CD4-positive, CD25-positive, alpha-beta regulatory T cell (primary cell): Measurements from ENCODE around the gene FBN2. TPM values are rescaled to one million over a fixed set of nuclear protein-coding genes. Genes with fewer than 3 reads are reported as not detected.
"Not testable (repeated sequence)": the region's sequence is repeated elsewhere in the genome, so short reads cannot be mapped to it uniquely, and the experiment has no call there.

ENCODE experiments used
- ATAC-seq, 2 donors: fragments of 150-1000 bp; cut with Tn5 transposase; one replicate each; pipeline ENCODE4 v1.10.0; 2021; ENCODE audit warnings: low read depth in 2 of 2, moderate number of reproducible peaks in 2 of 2, moderate library complexity in 1 of 2
- DNase-seq, 3 donors: peaks; one replicate each; pipeline versions ENCODE4 v3.0.0 to v3.0.0-alpha.2; 2012 to 2022; ENCODE audit warnings: mixed read lengths in 1 of 3
- H3K27ac ChIP-seq: one replicate; pipeline ENCODE4 v1.7.0; 2013; ENCODE audit warnings: mild to moderate bottlenecking, low read length; ENCODE audit not compliant: insufficient read depth, poor library complexity, severe bottlenecking
- H3K27me3 ChIP-seq: one replicate; pipeline ENCODE4 v1.7.0; 2013; ENCODE audit warnings: low read length; ENCODE audit not compliant: control insufficient read depth, insufficient read depth
- H3K36me3 ChIP-seq: one replicate; pipeline ENCODE4 v1.7.0; 2013; ENCODE audit warnings: mild to moderate bottlenecking, low read length, moderate library complexity; ENCODE audit not compliant: control insufficient read depth, insufficient read depth
- H3K4me1 ChIP-seq: 2 replicates; pipeline ENCODE4 v1.7.0; 2013; ENCODE audit warnings: mild to moderate bottlenecking, low read length; ENCODE audit not compliant: insufficient read depth, control insufficient read depth, poor library complexity, severe bottlenecking
- H3K4me3 ChIP-seq: one replicate; pipeline ENCODE4 v1.7.0; 2013; ENCODE audit warnings: low read depth, mild to moderate bottlenecking, low read length, moderate library complexity
- H3K9me3 ChIP-seq, 2 experiments: 1 replicate in 1 of 2; 2 replicates in 1 of 2; pipeline ENCODE4 v1.7.0; 2013; ENCODE audit warnings: low read length in 2 of 2, mild to moderate bottlenecking in 1 of 2, moderate library complexity in 1 of 2; ENCODE audit not compliant: control insufficient read depth in 2 of 2
- H3K27ac Mint-ChIP-seq, 3 donors: one replicate each; pipeline ENCODE4 v1.8.0; 2020 to 2022; ENCODE audit warnings: mild to moderate bottlenecking in 3 of 3, mixed read lengths in 3 of 3, moderate library complexity in 2 of 3
- H3K27me3 Mint-ChIP-seq: one replicate; pipeline ENCODE4 v1.8.0; 2022; ENCODE audit warnings: mild to moderate bottlenecking, mixed read lengths
- H3K36me3 Mint-ChIP-seq: one replicate; pipeline ENCODE4 v1.8.0; 2020; ENCODE audit warnings: mixed read lengths
- H3K4me1 Mint-ChIP-seq, 4 donors: one replicate each; pipeline ENCODE4 v1.8.0; 2020 to 2022; ENCODE audit warnings: mixed read lengths in 4 of 4, mild to moderate bottlenecking in 1 of 4
- H3K4me3 Mint-ChIP-seq, 4 donors: one replicate each; pipeline ENCODE4 v1.8.0; 2020 to 2022; ENCODE audit warnings: mild to moderate bottlenecking in 4 of 4, mixed read lengths in 4 of 4, moderate library complexity in 3 of 4
- H3K9me3 Mint-ChIP-seq, 7 donors: one replicate each; pipeline ENCODE4 v1.8.0; 2020 to 2022; ENCODE audit warnings: mixed read lengths in 7 of 7, mild to moderate bottlenecking in 3 of 7, moderate library complexity in 2 of 7
- polyA plus RNA-seq, 4 donors: library from polyadenylated mRNA; unstranded; fragments of 300-500 nt; fragmentation: Illumina TruSeq; gene quantifications; one replicate each; pipeline ENCODE4 v1.2.3, GENCODE V29; 2021
- total RNA-seq: library from RNA; stranded (reverse); gene quantifications from one replicate; pipeline ENCODE4 v1.2.3, GENCODE V29; 2022

FBN2 gene
- total and polyA plus RNA-seq, 5 donors from 2014 or later, result not detected

DNA sequence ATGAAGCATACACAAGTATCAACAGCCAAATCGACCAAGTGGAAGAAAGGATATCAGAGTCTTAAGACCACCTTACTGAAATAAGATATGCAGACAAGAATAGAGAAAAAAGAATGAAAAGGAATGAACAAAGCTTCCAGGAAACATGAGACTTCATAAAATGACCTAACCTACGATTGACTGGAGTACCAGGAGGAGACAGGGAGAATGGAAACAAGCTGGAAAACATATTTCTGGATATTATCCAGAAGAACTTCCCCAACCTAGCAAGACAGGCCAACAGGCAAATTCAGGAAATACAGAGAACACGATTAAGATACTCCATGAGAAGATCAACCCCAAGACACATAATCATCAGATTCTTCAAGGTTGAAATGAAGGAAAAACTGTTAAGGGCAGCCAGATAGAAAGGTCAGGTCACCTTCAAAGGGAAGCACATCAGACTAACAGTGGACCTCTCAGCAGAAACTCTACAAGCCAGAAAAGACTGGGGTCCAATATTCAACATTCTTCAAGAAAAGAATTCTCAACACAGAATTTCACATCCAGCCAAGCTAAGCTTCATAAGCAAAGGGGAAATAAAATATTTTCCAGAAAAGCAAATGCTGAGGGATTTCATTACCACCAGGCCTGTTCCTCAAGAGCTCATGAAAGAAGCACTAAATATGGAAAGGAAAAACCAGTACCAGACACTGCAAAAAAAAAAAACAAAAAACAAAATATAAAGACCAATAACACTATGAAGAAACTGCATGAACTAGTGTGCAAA is 80.7 kb downstream of the FBN2 start:
- not testable (repeated sequence) for H3K4me3 Mint-ChIP-seq, H3K27me3 ChIP-seq, H3K4me3 ChIP-seq, H3K9me3 ChIP-seq, H3K4me1 ChIP-seq, DNase-seq, H3K36me3 Mint-ChIP-seq, H3K27me3 Mint-ChIP-seq, ATAC-seq, H3K27ac ChIP-seq, H3K4me1 Mint-ChIP-seq, H3K36me3 ChIP-seq, H3K27ac Mint-ChIP-seq
- peaks cover 0 to 12% (median 3%) of the 10 kb centered on the region in 7 donors for H3K9me3 Mint-ChIP-seq

DNA sequence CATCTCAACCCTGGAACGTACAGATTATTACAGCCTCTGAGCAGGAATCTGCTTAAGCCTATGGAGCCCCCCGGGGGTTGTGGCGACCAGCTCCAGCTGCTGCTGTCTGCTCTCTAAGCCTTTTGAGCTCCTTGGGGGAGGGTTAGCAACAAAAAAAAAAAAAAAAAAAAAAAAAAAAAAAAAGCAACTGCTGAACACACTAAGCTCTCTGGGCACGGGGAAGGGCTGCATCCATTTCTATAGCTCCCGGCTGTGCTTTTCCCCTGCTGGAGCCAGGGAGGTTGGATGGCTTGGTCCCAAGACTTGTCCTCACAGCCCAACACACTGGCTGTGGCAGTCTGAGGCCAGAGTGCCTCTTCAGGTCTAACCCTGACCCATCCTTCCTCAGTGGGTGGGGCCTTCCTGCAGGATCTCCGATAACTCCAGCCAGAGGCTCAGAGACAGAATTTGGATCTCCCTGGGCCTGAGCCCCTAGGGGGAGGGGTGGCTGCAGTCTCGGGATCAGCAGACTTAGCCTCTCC is 82.1 kb downstream of the FBN2 start:
- Histone ChIP-seq H3K27ac (no peak overlapping the region), H3K27me3 (no peaks in the 10 kb centered on the region), H3K4me1 (no peaks in the 10 kb centered on the region), H3K36me3 (no peaks in the 10 kb centered on the region), H3K4me3 (no peak overlapping the region), H3K9me3 (no peaks in the 10 kb centered on the region)
- Mint-ChIP-seq H3K27me3 (no peaks in the 10 kb centered on the region), H3K27ac (no peak overlapping the region), H3K4me3 (no peak overlapping the region), H3K9me3 (peaks cover 0 to 15% (median 4%) of the 10 kb centered on the region in 7 donors), H3K36me3 (no peaks in the 10 kb centered on the region), H3K4me1 (no peaks in the 10 kb centered on the region)
- DNase-seq, result no peak
- ATAC-seq, result no peak

DNA sequence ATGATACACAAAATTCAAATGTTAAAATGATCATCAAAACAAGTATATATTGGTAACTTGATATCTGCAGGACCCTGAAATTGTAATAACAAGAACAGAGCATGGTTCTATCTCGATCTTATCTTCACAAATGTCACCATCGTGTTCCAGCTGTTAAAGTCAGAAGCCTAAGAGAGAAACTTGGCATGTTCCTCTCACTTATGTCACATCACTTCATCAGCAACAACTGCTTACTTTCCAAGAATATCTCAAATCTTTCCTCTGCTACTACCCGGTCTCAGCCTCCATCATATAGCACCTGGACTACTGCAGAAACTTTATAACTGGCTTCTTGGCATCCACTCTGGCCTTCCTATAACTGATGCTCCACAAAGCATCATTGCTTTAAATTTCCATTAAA is 84.9 kb downstream of the FBN2 start:
- Histone ChIP-seq H3K27me3 (no peaks in the 10 kb centered on the region), H3K36me3 (no peaks in the 10 kb centered on the region), H3K4me1 (no peaks in the 10 kb centered on the region), H3K9me3 (no peaks in the 10 kb centered on the region), H3K4me3 (no peak overlapping the region), H3K27ac (no peak overlapping the region)
- Mint-ChIP-seq H3K27ac (no peak overlapping the region), H3K4me3 (no peak overlapping the region), H3K9me3 (peaks cover 0 to 13% (median 10%) of the 10 kb centered on the region in 7 donors), H3K4me1 (no peaks in the 10 kb centered on the region), H3K27me3 (no peaks in the 10 kb centered on the region), H3K36me3 (no peaks in the 10 kb centered on the region)
- DNase-seq (no peak), ATAC-seq (no peak)

DNA sequence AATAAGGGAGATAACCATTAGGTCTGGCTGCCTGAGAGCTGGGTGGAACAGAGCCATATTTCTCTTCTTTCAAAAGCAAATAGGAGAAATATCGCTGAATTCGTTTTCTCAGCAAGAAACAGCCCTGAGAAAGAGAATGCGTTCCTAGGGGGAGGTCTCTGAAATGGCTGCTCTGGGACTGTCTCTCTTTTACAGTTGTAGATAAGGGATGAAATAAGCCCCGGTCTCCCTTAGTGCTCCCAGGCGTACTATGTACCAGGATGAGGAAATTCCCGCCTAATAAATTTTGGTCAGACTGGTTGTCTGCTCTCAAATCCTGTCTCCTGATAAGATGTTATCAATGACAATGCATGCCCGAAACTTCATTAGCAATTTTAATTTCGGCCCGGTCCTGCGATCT is 90.8 kb downstream of the FBN2 start:
- H3K4me1 Mint-ChIP-seq, H3K4me3 Mint-ChIP-seq, DNase-seq, H3K27me3 ChIP-seq, ATAC-seq, H3K27ac Mint-ChIP-seq, H3K27me3 Mint-ChIP-seq, H3K36me3 ChIP-seq, H3K9me3 ChIP-seq, H3K4me1 ChIP-seq, H3K27ac ChIP-seq, H3K36me3 Mint-ChIP-seq, H3K4me3 ChIP-seq: not testable (repeated sequence)
- peaks cover 4 to 24% (median 16%) of the 10 kb centered on the region in 7 donors for H3K9me3 Mint-ChIP-seq

DNA sequence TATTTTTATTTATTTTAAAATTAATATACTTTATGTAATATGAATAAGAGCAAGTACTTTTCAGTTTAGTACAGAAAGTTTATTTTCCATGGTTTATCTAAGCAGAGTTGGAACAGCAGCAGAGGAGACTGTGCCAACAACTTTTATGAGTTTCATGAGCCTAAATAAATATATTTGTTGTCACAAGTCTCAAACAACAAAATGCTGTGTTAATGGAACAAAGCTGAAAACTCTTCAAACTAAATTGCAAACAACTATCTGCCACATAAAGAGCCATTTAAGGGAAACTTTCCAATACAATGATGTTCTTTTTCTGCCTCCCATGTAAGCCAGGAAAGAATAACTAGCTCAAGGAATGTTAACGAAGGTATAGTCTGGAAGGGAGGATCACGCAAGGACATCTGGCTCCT is 96.1 kb downstream of the FBN2 start:
- Mint-ChIP-seq H3K4me1 (no peaks in the 10 kb centered on the region), H3K27ac (no peak overlapping the region), H3K27me3 (no peaks in the 10 kb centered on the region), H3K9me3 (peaks cover 0 to 8% (median 1%) of the 10 kb centered on the region in 7 donors), H3K36me3 (no peaks in the 10 kb centered on the region), H3K4me3 (no peak overlapping the region)
- no peaks in the 10 kb centered on the region for H3K27me3 ChIP-seq
- DNase-seq (no peak), ATAC-seq (no peak)
- H3K4me1 ChIP-seq, result no peaks in the 10 kb centered on the region
- no peak overlapping the region for H3K27ac ChIP-seq
- no peaks in the 10 kb centered on the region for H3K9me3 ChIP-seq
- H3K4me3 ChIP-seq, result no peak overlapping the region
- no peaks in the 10 kb centered on the region for H3K36me3 ChIP-seq

DNA sequence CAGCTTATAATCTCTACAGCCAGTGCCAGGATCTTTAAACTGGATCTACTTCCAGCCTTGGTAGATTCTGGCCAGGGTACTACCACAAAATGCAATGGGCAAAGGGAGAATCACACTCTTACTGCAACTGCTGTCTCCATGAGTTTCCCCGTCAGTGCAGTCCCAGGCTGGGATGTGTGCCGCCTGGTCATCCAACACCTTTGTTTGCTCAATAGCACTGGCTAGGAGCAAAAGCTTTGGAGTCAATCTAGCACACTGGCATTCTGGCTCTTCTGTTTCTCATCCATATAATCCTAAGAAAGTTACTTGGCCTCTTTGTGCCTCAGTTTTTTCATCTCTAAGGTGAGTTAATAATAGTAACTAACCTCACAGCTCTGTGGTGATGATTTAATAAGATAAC is 96.9 kb downstream of the FBN2 start:
- Mint-ChIP-seq H3K9me3 (peaks cover 0 to 8% (median 0%) of the 10 kb centered on the region in 7 donors), H3K36me3 (no peaks in the 10 kb centered on the region), H3K4me1 (no peaks in the 10 kb centered on the region), H3K4me3 (no peak overlapping the region), H3K27me3 (no peaks in the 10 kb centered on the region), H3K27ac (no peak overlapping the region)
- Histone ChIP-seq H3K4me1 (no peaks in the 10 kb centered on the region), H3K9me3 (no peaks in the 10 kb centered on the region), H3K4me3 (no peak overlapping the region), H3K27ac (no peak overlapping the region), H3K27me3 (no peaks in the 10 kb centered on the region), H3K36me3 (no peaks in the 10 kb centered on the region)
- no peak for DNase-seq
- ATAC-seq, result no peak

DNA sequence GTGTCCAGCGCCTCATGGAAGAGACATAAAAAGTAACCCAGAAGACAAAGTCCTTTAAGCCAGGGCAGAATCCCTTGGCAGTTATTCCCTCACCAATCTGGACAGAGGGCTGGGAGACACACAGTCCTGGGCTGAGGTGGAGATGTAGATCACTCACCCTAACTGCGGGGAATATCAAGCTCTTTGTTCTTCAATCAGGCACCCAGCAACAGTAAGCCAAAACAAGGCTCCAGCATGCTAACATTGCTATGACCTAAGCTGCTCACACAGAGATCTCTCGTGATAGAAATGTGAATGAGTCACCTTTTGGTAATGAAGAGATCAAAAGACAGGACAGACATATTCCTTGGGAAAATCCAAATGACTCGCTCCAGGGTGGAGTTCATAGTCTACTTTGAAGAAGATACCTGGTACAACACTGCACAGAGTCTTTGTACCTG is 101.3 kb downstream of the FBN2 start:
- Mint-ChIP-seq H3K27me3 (no peaks in the 10 kb centered on the region), H3K9me3 (peaks cover 0 to 3% (median 0%) of the 10 kb centered on the region in 7 donors), H3K4me1 (no peaks in the 10 kb centered on the region), H3K36me3 (no peaks in the 10 kb centered on the region), H3K27ac (no peak overlapping the region), H3K4me3 (no peak overlapping the region)
- no peak overlapping the region for H3K27ac ChIP-seq
- H3K9me3 ChIP-seq, result no peaks in the 10 kb centered on the region
- H3K4me3 ChIP-seq, result no peak overlapping the region
- no peak for DNase-seq
- no peak for ATAC-seq
- H3K4me1 ChIP-seq, result no peaks in the 10 kb centered on the region
- no peaks in the 10 kb centered on the region for H3K27me3 ChIP-seq
- H3K36me3 ChIP-seq, result no peaks in the 10 kb centered on the region

DNA sequence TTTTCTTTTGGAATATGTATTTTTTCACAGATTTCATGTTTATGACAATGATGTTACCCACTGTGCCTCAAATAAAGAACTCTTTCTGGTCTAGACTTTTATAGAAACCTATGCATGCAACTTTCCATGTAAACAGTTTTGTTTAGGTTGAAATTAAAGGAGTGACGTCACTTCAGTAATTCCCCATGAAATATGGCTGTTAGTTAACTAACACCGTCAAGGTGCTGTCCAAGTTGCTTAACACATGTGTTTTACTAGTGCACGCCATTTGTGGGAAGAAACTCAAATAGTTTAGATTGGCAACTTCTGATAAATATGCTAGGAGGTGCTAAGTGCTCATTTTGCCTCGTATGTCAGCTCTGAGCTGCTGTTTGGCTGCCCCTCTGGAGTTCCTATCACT is 102.2 kb downstream of the FBN2 start:
- H3K4me1 ChIP-seq, result no peaks in the 10 kb centered on the region
- no peaks in the 10 kb centered on the region for H3K27me3 ChIP-seq
- no peak for ATAC-seq
- Mint-ChIP-seq H3K4me3 (no peak overlapping the region), H3K4me1 (no peaks in the 10 kb centered on the region), H3K36me3 (no peaks in the 10 kb centered on the region), H3K9me3 (peaks cover 0 to 7% (median 0%) of the 10 kb centered on the region in 7 donors), H3K27me3 (no peaks in the 10 kb centered on the region), H3K27ac (no peak overlapping the region)
- H3K27ac ChIP-seq, result no peak overlapping the region
- H3K9me3 ChIP-seq, result no peaks in the 10 kb centered on the region
- no peaks in the 10 kb centered on the region for H3K36me3 ChIP-seq
- no peak for DNase-seq
- H3K4me3 ChIP-seq, result no peak overlapping the region
